Fibroblast of the aortic adventitia (primary cell): Measurements from ENCODE around the gene C5AR1. TPM values are rescaled to one million over a fixed set of nuclear protein-coding genes. Genes with fewer than 3 reads are reported as not detected.

Experiments used
- DNase-seq: peaks from one replicate; pipeline ENCODE4 v3.0.0-alpha.2; 2010; ENCODE audit warnings: low read depth
- H3K4me3 ChIP-seq: 2 replicates; pipeline ENCODE4 v1.5.1; 2011; ENCODE audit warnings: low read depth, mild to moderate bottlenecking, control low read depth, low read length, moderate library complexity
- CTCF ChIP-seq: IDR thresholded peaks from 2 replicates; pipeline ENCODE4 v1.5.1; 2011; ENCODE audit warnings: mild to moderate bottlenecking, low read length, control low read depth, inconsistent platforms; ENCODE audit not compliant: insufficient read depth
- total RNA-seq: library from RNA; depleted of rRNA; stranded (reverse); fragments of >200 nt; gene quantifications from 2 replicates; pipeline ENCODE4 v1.2.3, GENCODE V29; 2012; ENCODE audit warnings: low replicate concordance

C5AR1 gene
- total RNA-seq, 1 donor, result 0.09 TPM

DNA sequence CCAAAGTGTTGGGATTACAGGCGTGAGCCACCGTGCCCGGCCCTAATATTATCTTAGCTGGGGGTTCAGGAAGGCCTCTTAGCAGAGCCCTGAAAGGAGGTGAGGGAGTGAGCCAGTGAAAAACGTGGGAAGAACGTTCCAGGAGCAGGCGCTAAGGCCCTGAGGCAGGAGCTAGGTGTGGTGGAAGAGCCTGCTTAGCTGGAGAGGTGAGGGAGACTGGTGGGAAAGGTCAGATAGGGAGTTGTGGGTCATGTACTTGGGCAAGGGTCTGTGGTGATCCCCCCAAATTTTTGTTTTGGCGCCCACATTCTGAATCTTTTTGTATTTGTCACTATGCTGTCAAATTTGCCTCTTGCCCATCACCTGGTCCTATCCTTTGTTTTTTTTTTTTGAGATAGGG, 40.1 kb upstream of the C5AR1 start:
- DNase-seq, result no peak

GRCh38 chr19:47270408-47270807, 39.3 kb upstream of the C5AR1 start:
- no peak for TF ChIP-seq CTCF
- no peak for DNase-seq

More for the DNA sequence above, 40.1 kb upstream of the C5AR1 start:
- TF ChIP-seq CTCF, result no peak
- H3K4me3 ChIP-seq, result no peak overlapping the region

GRCh38 chr19:47271949-47272348, 37.7 kb upstream of the C5AR1 start:
- H3K4me3 ChIP-seq, result no peak overlapping the region
- no peak for DNase-seq
- TF ChIP-seq CTCF, result no peak

More at GRCh38 chr19:47270408-47270807, 39.3 kb upstream of the C5AR1 start:
- no peak overlapping the region for H3K4me3 ChIP-seq

DNA sequence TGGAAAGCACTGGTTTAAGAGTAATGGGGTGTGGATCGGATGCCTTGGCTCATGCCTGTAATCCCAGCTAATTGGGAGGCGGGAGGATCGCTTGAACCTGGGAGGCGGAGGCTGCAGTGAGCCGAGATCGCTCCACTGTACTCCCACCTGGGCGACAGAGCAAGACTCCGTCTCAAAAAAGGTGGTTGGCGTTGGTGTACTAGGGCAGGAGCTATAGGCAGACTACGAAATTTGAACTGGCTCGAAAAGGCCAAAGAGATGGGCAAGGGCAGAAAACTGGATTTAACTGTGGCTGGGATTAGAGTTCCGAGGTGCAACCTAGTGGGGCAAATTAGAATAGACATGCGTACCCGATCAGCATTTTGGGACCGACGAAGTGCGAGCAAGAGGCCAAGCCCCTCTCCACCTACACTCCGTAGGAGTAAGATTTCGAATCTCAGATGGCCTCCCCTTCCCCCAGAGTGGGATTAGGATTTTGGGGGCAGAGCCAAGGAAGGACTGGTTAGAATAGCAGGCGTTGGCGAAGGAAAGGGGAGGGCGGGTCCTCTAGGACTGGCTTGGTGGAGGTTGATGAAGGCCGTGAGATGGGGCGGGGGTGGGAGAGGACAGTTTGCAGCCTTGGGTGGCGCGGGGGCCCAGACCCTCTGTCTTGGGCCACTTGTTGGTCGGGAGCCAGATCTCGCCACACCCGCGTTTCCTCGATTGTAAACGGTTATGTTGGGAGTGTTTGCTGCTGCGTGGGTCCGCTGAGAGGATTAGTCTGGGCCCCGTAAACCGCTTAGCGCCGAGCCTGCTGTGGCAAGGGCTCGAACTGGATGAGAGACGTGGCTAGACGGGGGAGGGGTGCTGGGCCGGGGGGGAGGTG, 37.0 kb upstream of the C5AR1 start:
- H3K4me3 ChIP-seq, result peak overlapping the region; percentile 82
- TF ChIP-seq CTCF, result peak; percentile 31
- peak; percentile 34 for DNase-seq

GRCh38 chr19:47273313-47274070, 36.2 kb upstream of the C5AR1 start:
- TF ChIP-seq CTCF, result no peak
- peak; percentile 91 for DNase-seq
- H3K4me3 ChIP-seq, result peak overlapping the region; percentile 82

GRCh38 chr19:47274071-47274890, 35.4 kb upstream of the C5AR1 start, which contains the start of gene INAFM1:
Gene INAFM1 (plus strand): TSS chr19:47274885. CDS start chr19:47274920, 35 bp downstream.
- H3K4me3 ChIP-seq, result peak within 1 kb of the TSS; percentile 82
- DNase-seq, result peak; percentile 92
- TF ChIP-seq CTCF, result no peak
